ENCODE measurements around the gene NHERF1. TPM values are rescaled to one million over a fixed set of nuclear protein-coding genes. Genes with fewer than 3 reads are reported as not detected.

The NHERF1 gene
- polyA plus RNA-seq, 1 donor (not counting 4 experiments of a cell fraction or from before 2014, with no cell fraction given) = 45.6 TPM

- DNase-seq (ENCODE audit: low read depth, low spot score) (no peak), FAIRE-seq (no peak)
- Histone ChIP-seq H3K4me2 (ENCODE audit: control insufficient read depth, extremely low read depth, insufficient read depth, low read depth, low read length) (no peak overlapping the region), H3K79me2 (ENCODE audit: control insufficient read depth, insufficient read depth, low read length) (no peaks in the 10 kb centered on the region), H3K4me3 (ENCODE audit: control insufficient read depth in 2 of 3, extremely low read depth in 1 of 3, insufficient read depth in 2 of 3, low read depth in 1 of 3, low read length in 3 of 3) (no peak overlapping the region), H4K20me1 (ENCODE audit: control insufficient read depth, extremely low read depth, insufficient read depth, low read length) (no peaks in the 10 kb centered on the region), H3K9me3 (ENCODE audit: control insufficient read depth, low read depth, low read length) (no peaks in the 10 kb centered on the region), H3K9ac (ENCODE audit: control insufficient read depth, extremely low read depth, insufficient read depth, low read length) (no peak overlapping the region), H3K36me3 (ENCODE audit: control insufficient read depth in 2 of 2, extremely low read depth in 1 of 2, insufficient read depth in 2 of 2, low read length in 2 of 2) (peaks cover 0 to 16% of the 10 kb centered on the region in 2 experiments), H3K27ac (ENCODE audit: control insufficient read depth, insufficient read depth, low read length) (no peak overlapping the region), H3K4me1 (ENCODE audit: control insufficient read depth, extremely low read depth, insufficient read depth, low read length) (no peaks in the 10 kb centered on the region), H2AFZ (ENCODE audit: control insufficient read depth, low read length) (no peak overlapping the region), H3K27me3 (ENCODE audit: control insufficient read depth, extremely low read depth, insufficient read depth, low read length) (no peaks in the 10 kb centered on the region), H3K9me1 (ENCODE audit: control insufficient read depth, extremely low read depth, insufficient read depth, low read length) (no peaks in the 10 kb centered on the region)
- TF ChIP-seq CTCF (optimal IDR thresholded peaks at IDR 0.05 in 1 of 3, IDR thresholded peaks at IDR 0.05 in 1 of 3, conservative IDR thresholded peaks at IDR 0.05 in 1 of 3; ENCODE audit: extremely low read depth in 1 of 3, insufficient read depth in 2 of 3, low read length in 3 of 3) (no peak), EZH2 (IDR thresholded peaks at IDR 0.05; ENCODE audit: low read length) (no peak)
- dilution Hi-C loops (cut with MboI; ENCODE audit: extremely low pct_ligation_motif_present, low sequenced_read_pairs) = no loop called here
Observed at GRCh38 chr17:74804683-74805082, 56.3 kb downstream of the NHERF1 start.

- H3K79me2 ChIP-seq (ENCODE audit: control insufficient read depth, insufficient read depth, low read length) = no peaks in the 10 kb centered on the region
- no peak overlapping the region for H3K4me2 ChIP-seq (ENCODE audit: control insufficient read depth, extremely low read depth, insufficient read depth, low read depth, low read length)
- no peaks in the 10 kb centered on the region for H3K9me3 ChIP-seq (ENCODE audit: control insufficient read depth, low read depth, low read length)
- no peak overlapping the region for H3K9ac ChIP-seq (ENCODE audit: control insufficient read depth, extremely low read depth, insufficient read depth, low read length)
- FAIRE-seq (no peak), DNase-seq (ENCODE audit: low read depth, low spot score) (no peak)
- no peak overlapping the region for H3K4me3 ChIP-seq (ENCODE audit: control insufficient read depth in 2 of 3, extremely low read depth in 1 of 3, insufficient read depth in 2 of 3, low read depth in 1 of 3, low read length in 3 of 3)
- H3K4me1 ChIP-seq (ENCODE audit: control insufficient read depth, extremely low read depth, insufficient read depth, low read length) = no peaks in the 10 kb centered on the region
- no peaks in the 10 kb centered on the region for H3K27me3 ChIP-seq (ENCODE audit: control insufficient read depth, extremely low read depth, insufficient read depth, low read length)
- dilution Hi-C loops (cut with MboI; ENCODE audit: extremely low pct_ligation_motif_present, low sequenced_read_pairs) = no loop called here
- TF ChIP-seq EZH2 (IDR thresholded peaks at IDR 0.05; ENCODE audit: low read length) (no peak), CTCF (optimal IDR thresholded peaks at IDR 0.05 in 1 of 3, IDR thresholded peaks at IDR 0.05 in 1 of 3, conservative IDR thresholded peaks at IDR 0.05 in 1 of 3; ENCODE audit: extremely low read depth in 1 of 3, insufficient read depth in 2 of 3, low read length in 3 of 3) (no peak)
- H2AFZ ChIP-seq (ENCODE audit: control insufficient read depth, low read length) = no peak overlapping the region
- H3K36me3 ChIP-seq (ENCODE audit: control insufficient read depth in 2 of 2, extremely low read depth in 1 of 2, insufficient read depth in 2 of 2, low read length in 2 of 2) = peaks cover 0 to 11% of the 10 kb centered on the region in 2 experiments
- no peaks in the 10 kb centered on the region for H4K20me1 ChIP-seq (ENCODE audit: control insufficient read depth, extremely low read depth, insufficient read depth, low read length)
- H3K27ac ChIP-seq (ENCODE audit: control insufficient read depth, insufficient read depth, low read length) = no peak overlapping the region
- no peaks in the 10 kb centered on the region for H3K9me1 ChIP-seq (ENCODE audit: control insufficient read depth, extremely low read depth, insufficient read depth, low read length)
Observed at GRCh38 chr17:74805591-74805991, 57.2 kb downstream of the NHERF1 start.
